Astrocyte of the cerebellum (primary cell): ENCODE measurements around the gene SLC47A2.
A peak's percentile ranks its signal among the peaks of the same experiment; 100 is the strongest.
"Not testable (repeated sequence)": the region's sequence is repeated elsewhere in the genome, so short reads cannot be mapped to it uniquely, and the experiment has no call there.

Experiments
- DNase-seq: peaks from one replicate; pipeline ENCODE4 v3.0.0-alpha.2; 2011; ENCODE audit warnings: low read depth
- H3K4me3 ChIP-seq: 2 replicates; pipeline ENCODE4 v1.5.1; 2011; ENCODE audit warnings: mild to moderate bottlenecking, low read depth, low read length, moderate library complexity
- in situ Hi-C: cut with HindIII; loops from 2 replicates; pipeline ENCODE4 v1.10.0; 2017; ENCODE audit warnings: low sequenced_read_pairs
- TF ChIP-seq, protein P1 (sequence below): IDR thresholded peaks from 2 replicates; pipeline ENCODE4 v1.5.1; 2012; ENCODE audit warnings: low read length, low read depth, moderate library complexity, mild to moderate bottlenecking; ENCODE audit errors: missing control alignments

SLC47A2 gene, protein sequence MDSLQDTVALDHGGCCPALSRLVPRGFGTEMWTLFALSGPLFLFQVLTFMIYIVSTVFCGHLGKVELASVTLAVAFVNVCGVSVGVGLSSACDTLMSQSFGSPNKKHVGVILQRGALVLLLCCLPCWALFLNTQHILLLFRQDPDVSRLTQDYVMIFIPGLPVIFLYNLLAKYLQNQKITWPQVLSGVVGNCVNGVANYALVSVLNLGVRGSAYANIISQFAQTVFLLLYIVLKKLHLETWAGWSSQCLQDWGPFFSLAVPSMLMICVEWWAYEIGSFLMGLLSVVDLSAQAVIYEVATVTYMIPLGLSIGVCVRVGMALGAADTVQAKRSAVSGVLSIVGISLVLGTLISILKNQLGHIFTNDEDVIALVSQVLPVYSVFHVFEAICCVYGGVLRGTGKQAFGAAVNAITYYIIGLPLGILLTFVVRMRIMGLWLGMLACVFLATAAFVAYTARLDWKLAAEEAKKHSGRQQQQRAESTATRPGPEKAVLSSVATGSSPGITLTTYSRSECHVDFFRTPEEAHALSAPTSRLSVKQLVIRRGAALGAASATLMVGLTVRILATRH

DNA sequence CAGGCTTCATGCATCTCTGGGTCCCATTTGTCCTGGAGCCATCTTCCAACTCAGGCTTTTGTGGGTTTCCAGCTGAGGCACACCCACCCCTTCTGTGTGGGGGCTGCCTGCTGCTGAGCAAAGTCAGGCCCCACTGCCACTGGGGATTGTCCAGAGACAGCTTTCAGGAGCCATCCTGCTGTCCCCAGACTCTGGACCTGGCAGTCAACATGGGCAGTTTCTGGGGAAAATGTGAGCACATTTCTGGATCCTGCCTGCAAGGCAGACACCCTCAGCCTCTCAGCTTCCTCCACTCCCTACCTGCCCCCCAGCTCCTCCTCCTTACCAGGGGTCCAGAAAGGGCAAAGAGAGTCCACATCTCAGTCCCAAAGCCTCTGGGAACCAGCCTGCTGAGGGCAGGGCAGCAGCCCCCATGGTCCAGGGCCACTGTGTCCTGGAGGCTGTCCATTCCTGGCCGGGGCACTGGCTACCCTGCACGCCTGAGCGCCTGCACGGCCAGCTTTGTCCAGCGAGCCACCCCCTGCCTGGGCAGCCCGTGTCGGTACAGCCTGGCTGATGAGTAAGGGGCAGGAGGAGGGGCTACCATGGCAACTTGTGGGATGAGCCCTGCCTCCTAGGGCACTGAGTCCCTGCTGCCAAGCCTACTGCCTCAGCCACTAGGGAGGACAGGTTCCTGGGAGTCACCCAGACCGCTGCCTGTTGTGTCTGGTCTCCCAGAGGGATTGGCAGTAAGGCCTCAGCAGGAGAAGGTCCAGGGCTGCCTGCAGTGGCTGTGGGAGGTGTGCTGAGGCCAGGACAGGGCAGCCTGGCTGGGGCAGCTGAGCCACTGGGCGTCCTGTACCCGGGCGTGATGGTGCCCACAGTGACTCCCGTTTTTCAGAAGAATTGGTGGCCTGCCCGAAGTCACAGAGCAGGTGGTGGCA, at the start of gene SLC47A2:
SLC47A2 (minus strand) TSS at position 477 of the 923 bp plus-strand sequence; CDS start at position 448, 29 bp downstream.
- H3K4me3 ChIP-seq, result no peak within 1 kb of the TSS
- DNase-seq, result no peak
- in situ Hi-C loops, result no loop called here
- TF ChIP-seq, protein P1, sequence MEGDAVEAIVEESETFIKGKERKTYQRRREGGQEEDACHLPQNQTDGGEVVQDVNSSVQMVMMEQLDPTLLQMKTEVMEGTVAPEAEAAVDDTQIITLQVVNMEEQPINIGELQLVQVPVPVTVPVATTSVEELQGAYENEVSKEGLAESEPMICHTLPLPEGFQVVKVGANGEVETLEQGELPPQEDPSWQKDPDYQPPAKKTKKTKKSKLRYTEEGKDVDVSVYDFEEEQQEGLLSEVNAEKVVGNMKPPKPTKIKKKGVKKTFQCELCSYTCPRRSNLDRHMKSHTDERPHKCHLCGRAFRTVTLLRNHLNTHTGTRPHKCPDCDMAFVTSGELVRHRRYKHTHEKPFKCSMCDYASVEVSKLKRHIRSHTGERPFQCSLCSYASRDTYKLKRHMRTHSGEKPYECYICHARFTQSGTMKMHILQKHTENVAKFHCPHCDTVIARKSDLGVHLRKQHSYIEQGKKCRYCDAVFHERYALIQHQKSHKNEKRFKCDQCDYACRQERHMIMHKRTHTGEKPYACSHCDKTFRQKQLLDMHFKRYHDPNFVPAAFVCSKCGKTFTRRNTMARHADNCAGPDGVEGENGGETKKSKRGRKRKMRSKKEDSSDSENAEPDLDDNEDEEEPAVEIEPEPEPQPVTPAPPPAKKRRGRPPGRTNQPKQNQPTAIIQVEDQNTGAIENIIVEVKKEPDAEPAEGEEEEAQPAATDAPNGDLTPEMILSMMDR, result no peak

DNA sequence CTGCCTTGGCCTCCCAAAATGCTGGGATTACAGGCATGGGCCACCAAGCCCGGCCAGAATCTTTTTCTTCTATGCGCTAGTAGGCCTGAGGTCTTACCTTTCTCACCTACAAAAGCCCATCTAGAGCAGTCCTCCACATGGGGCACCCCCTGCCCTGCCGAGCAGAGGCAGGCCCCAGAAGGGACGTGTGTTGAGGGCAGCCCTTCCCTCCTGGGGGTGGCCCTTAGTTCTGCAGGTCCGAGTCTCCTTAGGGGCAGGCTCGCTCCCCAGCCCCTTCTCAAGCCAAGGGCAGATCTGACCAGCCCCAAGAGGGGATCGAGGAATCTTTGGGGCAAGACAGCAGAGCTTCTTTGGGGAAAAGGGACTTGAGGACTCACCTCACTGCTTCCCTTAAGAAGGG, 49.6 kb upstream of the SLC47A2 start:
- DNase-seq, result no peak
- TF ChIP-seq, protein P1, result no peak
- in situ Hi-C loops, result no loop called here
- H3K4me3 ChIP-seq, result no peak overlapping the region

DNA sequence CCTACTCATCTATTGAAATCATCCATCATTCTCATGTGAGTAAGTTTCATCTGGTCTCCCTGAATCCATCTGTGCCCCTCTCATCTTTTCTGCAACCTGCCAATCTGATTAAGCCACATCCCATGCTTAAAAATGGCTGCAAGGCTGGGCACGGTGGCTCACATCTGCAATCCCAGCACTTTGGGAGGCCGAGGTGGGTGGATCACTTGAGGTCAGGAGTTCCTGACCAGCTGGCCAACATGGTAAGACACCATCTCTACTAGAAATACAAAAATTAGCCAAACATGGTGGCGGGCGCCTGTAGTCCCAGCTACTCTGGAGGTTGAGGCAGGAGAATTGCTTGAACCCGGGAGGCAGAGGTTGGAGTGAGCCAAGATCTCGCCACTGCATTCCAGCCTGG, 47.6 kb upstream of the SLC47A2 start:
- DNase-seq, H3K4me3 ChIP-seq: not testable (repeated sequence)
- in situ Hi-C loops, result loop anchor here (5.0 kb wide), 2 partner anchors 247 to 402 kb away; partner anchors contain the start of gene B9D1

DNA sequence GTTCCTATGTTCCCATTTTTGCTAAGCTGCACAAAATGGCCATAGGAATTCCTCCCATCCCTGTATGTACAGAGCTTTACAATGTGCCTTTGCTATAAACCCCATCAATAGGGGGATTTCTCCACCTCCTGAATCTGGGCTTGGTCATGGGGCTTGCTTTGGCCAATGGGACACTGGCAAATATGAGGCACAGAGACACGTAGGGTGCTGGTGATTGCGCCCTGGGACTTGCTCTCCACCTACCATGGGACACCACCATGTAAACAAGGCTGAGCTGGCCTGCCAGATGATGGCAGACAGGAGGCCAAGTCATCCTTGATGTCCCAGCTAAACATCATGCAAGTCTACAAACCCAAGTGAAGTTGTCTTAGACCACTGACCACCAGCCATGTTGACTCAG, 47.0 kb upstream of the SLC47A2 start:
- TF ChIP-seq, protein P1, result no peak
- in situ Hi-C loops, result loop anchor here (5.0 kb wide), 2 partner anchors 246 to 401 kb away; partner anchors contain the start of gene B9D1
- DNase-seq, result no peak

DNA sequence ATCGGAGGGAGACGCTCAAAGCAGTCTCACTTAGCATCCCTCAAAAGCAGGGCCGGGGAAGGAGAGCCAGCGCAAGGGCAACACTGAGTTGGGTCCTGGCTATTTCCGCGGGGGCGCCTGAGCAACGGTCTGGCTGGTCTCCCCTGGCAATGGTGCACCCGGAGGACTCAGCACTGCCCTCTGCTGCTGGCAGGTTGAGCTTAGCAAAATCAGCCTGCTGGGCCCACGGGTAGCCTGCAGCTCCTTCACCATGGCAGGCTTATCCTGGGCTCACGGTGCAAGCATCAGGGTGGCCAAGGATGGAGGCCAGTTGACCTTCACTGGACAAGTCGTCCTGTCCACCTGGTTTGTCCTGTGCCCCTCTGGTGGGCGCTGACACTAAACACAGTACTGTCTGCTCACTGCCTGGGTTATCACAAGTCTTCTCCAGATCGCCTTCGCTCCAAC, 46.2 kb upstream of the SLC47A2 start:
- in situ Hi-C loops, result loop anchor here (5.0 kb wide), 2 partner anchors 245 to 400 kb away; partner anchors contain the start of gene B9D1
- H3K4me3 ChIP-seq, result no peak overlapping the region
- no peak for DNase-seq
- TF ChIP-seq, protein P1, result peak; percentile 69

More for the DNA sequence above, 47.0 kb upstream of the SLC47A2 start:
- H3K4me3 ChIP-seq, result no peak overlapping the region

DNA sequence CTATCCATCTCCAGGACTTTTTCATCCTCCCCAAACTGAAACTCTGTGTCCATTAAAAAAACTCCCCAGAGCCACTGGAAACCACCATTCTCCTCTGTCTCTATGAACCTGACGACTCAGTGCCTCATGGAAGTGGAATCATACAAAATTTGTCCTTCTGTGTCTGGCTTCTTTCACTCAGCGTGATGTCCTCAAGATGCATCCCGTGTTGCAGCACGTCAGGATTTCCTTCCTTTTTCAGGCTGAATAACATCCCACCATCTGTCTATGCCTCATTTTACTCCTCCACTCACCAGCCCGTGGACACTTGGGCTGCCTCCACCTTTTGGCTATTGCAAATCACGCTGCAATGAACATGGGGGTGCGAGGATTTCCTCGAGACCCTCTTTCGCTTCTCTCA, 44.4 kb upstream of the SLC47A2 start:
- TF ChIP-seq, protein P1, result no peak
- in situ Hi-C loops, result loop anchor here (5.0 kb wide), 2 partner anchors 243 to 398 kb away; partner anchors contain the start of gene B9D1
- no peak overlapping the region for H3K4me3 ChIP-seq
- DNase-seq, result no peak
